Measurements from ENCODE around the gene FILIP1. TPM values are rescaled to one million over a fixed set of nuclear protein-coding genes. Genes with fewer than 3 reads are reported as not detected.

FILIP1 gene
- total and polyA plus RNA-seq, 2 of the 8 experiments (the other 6 are each of a cell fraction or from before 2014, with no cell fraction given), result 2.4 to 5.7 TPM

GRCh38 chr6:75438442-75439116, 55.0 kb downstream of the FILIP1 start:
- Histone ChIP-seq H2BK120ac (replicated peaks; ENCODE audit: low read depth, low read length) (no peak overlapping the region), H4K91ac (replicated peaks; ENCODE audit: insufficient read length, low read length) (no peak overlapping the region), H3K9ac (replicated peaks in 1 of 4; ENCODE audit: extremely low read depth in 1 of 4, low read depth in 3 of 4, low read length in 3 of 4) (no peak overlapping the region), H3K27me3 (replicated peaks in 1 of 4; ENCODE audit: control insufficient read depth in 3 of 4, extremely low read depth in 1 of 4, insufficient read depth in 3 of 4, low read length in 3 of 4) (no peaks in the 10 kb centered on the region), H3K4me2 (ENCODE audit: insufficient read depth in 1 of 2, low read depth in 2 of 2, low read length in 2 of 2) (no peak overlapping the region), H4K8ac (ENCODE audit: extremely low read depth, insufficient read depth, low read length) (no peak overlapping the region), H2BK20ac (ENCODE audit: low read length) (no peak overlapping the region), H3K23me2 (ENCODE audit: low read depth, low read length) (no peaks in the 10 kb centered on the region), H3K4me1 (replicated peaks in 1 of 4; ENCODE audit: control insufficient read depth in 3 of 4, insufficient read depth in 4 of 4, low read length in 3 of 4) (no peaks in the 10 kb centered on the region), H4K20me1 (replicated peaks in 1 of 2; ENCODE audit: control insufficient read depth in 1 of 2, insufficient read depth in 2 of 2, low read length in 2 of 2) (no peaks in the 10 kb centered on the region), H3K23ac (ENCODE audit: insufficient read length) (no peak overlapping the region), H2BK12ac (ENCODE audit: low read depth, low read length) (no peak overlapping the region), H2AK5ac (ENCODE audit: low read depth, low read length) (no peak overlapping the region), H3K56ac (replicated peaks; ENCODE audit: insufficient read length, low read depth, low read length) (no peak overlapping the region), H3K4ac (replicated peaks; ENCODE audit: insufficient read length, low read depth, low read length) (no peak overlapping the region), H3K27ac (ENCODE audit: low read depth, low read length) (no peak overlapping the region), H2AFZ (ENCODE audit: low read length) (no peak overlapping the region), H4K5ac (ENCODE audit: insufficient read length, low read depth, low read length) (no peak overlapping the region), H3K9me3 (ENCODE audit: insufficient read depth in 2 of 2, low read depth in 1 of 2, low read length in 1 of 2) (peaks cover 0 to 2% of the 10 kb centered on the region in 2 experiments; a peak in 1 of 4 replicates), H3K79me2 (ENCODE audit: control insufficient read depth in 1 of 2, insufficient read depth in 2 of 2, low read length in 2 of 2) (no peaks in the 10 kb centered on the region), H3K79me1 (ENCODE audit: low read depth, low read length) (no peaks in the 10 kb centered on the region), H3K18ac (ENCODE audit: extremely low read depth, low read length) (no peak overlapping the region), H3K14ac (ENCODE audit: insufficient read length) (no peak overlapping the region), H2BK5ac (ENCODE audit: low read depth, low read length) (no peak overlapping the region), H2BK15ac (ENCODE audit: low read length) (no peak overlapping the region), H3K4me3 (ENCODE audit: extremely low read depth in 1 of 4, insufficient read depth in 2 of 4, low read depth in 3 of 4, low read length in 4 of 4) (no peak overlapping the region), H3K36me3 (ENCODE audit: control insufficient read depth in 2 of 4, insufficient read depth in 4 of 4, low read length in 3 of 4) (no peaks in the 10 kb centered on the region)
- ChIA-PET POLR2A (ENCODE audit: partially characterized antibody) (no interaction called here), CTCF (ENCODE audit: partially characterized antibody) (interaction anchor here (0.6 to 1.5 kb wide), 5 partner anchors 9 to 495 kb away, joined by 3 to 5 read pairs (median 3); no protein-coding TSS in a partner anchor)
- WGBS, 2 experiments (ENCODE audit: extremely low coverage in 1 of 2, insufficient coverage in 1 of 2, insufficient read length in 1 of 2, insufficient replicate concordance in 2 of 2, low coverage in 1 of 2, low lambda C conversion rate in 2 of 2, missing lambda C conversion rate in 1 of 2), result 92% methylated on average over 2 of the region's 2 CpGs; no CpG with 5 or more reads in 1 of the 2 experiments
- DNase-seq (ENCODE audit: low read depth in 1 of 2, low spot score in 2 of 2) (no peak), FAIRE-seq (no peak)
- no peak for TF ChIP-seq BACH1 (IDR thresholded peaks at IDR 0.05; ENCODE audit: low read length)
- TF ChIP-seq MAFK (IDR thresholded peaks at IDR 0.05; ENCODE audit: low read depth, low read length), result no peak
- no peak for TF ChIP-seq CBX8 (IDR thresholded peaks at IDR 0.05; ENCODE audit: borderline replicate concordance, low read depth, low read length)
- TF ChIP-seq EZH2 (IDR thresholded peaks at IDR 0.05; ENCODE audit: low read depth, low read length, severe bottlenecking), result no peak
- no peak for TF ChIP-seq JUN (IDR thresholded peaks at IDR 0.05; ENCODE audit: low read depth, low read length)
- no peak for TF ChIP-seq SIN3A (conservative IDR thresholded peaks at IDR 0.05 in 1 of 2, IDR thresholded peaks at IDR 0.05 in 1 of 2; ENCODE audit: low read depth in 1 of 2, low read length in 2 of 2)
- TF ChIP-seq BCL11A (IDR thresholded peaks at IDR 0.05; ENCODE audit: low read depth in 2 of 2, low read length in 2 of 2), result no peak
- no peak for TF ChIP-seq TBP (IDR thresholded peaks at IDR 0.05; ENCODE audit: low read depth, low read length)
- TF ChIP-seq BRCA1 (IDR thresholded peaks at IDR 0.05; ENCODE audit: low read depth, low read length), result no peak
- no peak for TF ChIP-seq RNF2 (IDR thresholded peaks at IDR 0.05; ENCODE audit: borderline replicate concordance, low read depth, low read length, missing control alignments, poor library complexity, severe bottlenecking)

Measured in H1 (cell line).